HepG2 (cell line): ENCODE results near the gene SMC6. TPM values are rescaled to one million over a fixed set of nuclear protein-coding genes. Genes with fewer than 3 reads are reported as not detected.

Experiments
- FOXP1 ChIP-seq, 2 experiments: fragments of 450-650 bp in 1 of 2; IDR thresholded peaks; 2 replicates each; pipeline ENCODE4 v1.6.1; 2017 to 2018; ENCODE audit warnings: antibody characterized with exemption in 1 of 2
- IKZF1 ChIP-seq: fragments of 450-650 bp; IDR thresholded peaks from 2 replicates; pipeline ENCODE4 v1.7.1; 2016
- KDM1A ChIP-seq: IDR thresholded peaks from 2 replicates; pipeline ENCODE4 v1.6.1; 2016; ENCODE audit warnings: missing compliant biosample characterization
- KMT2A ChIP-seq: sonication (generic); formaldehyde crosslinking; IDR thresholded peaks from 2 replicates; pipeline ENCODE4 v1.4.0; 2020; ENCODE audit warnings: missing genetic modification reagents
- MAFK ChIP-seq, 2 experiments: IDR thresholded peaks in 1 of 2; conservative IDR thresholded peaks in 1 of 2; 2 replicates each; pipeline ENCODE4 v1.6.1; 2011; ENCODE audit warnings: improper control_type of control experiment in 2 of 2, low read length in 2 of 2
- MIER2 ChIP-seq: IDR thresholded peaks from 2 replicates; pipeline ENCODE4 v1.6.1; 2016; ENCODE audit warnings: missing biosample characterization, missing genetic modification reagents
- PAWR ChIP-seq: sonication (generic); formaldehyde crosslinking; IDR thresholded peaks from 2 replicates; pipeline ENCODE4 v1.4.0; 2020; ENCODE audit warnings: missing genetic modification reagents, mild to moderate bottlenecking, borderline replicate concordance
- PHF20 ChIP-seq: sonication (generic); formaldehyde crosslinking; IDR thresholded peaks from 2 replicates; pipeline ENCODE4 v1.5.0; 2020; ENCODE audit warnings: mild to moderate bottlenecking, missing genetic modification reagents
- TAF1 ChIP-seq: sonication (generic); formaldehyde crosslinking; IDR thresholded peaks from 2 replicates; pipeline ENCODE4 v1.4.0; 2020; ENCODE audit warnings: missing genetic modification reagents
- ZBTB1 ChIP-seq: sonication (generic); formaldehyde crosslinking; IDR thresholded peaks from 2 replicates; pipeline ENCODE4 v1.4.0; 2020; ENCODE audit warnings: missing genetic modification reagents, borderline replicate concordance
- ZBTB7B ChIP-seq: sonication (generic); formaldehyde crosslinking; IDR thresholded peaks from 2 replicates; pipeline ENCODE4 v1.4.0; 2020; ENCODE audit warnings: missing genetic modification reagents
- ZNF317 ChIP-seq: sonication (generic); formaldehyde crosslinking; IDR thresholded peaks from 2 replicates; pipeline ENCODE4 v1.5.0; 2020; ENCODE audit warnings: mild to moderate bottlenecking, missing genetic modification reagents
- ZNF337 ChIP-seq: sonication (generic); formaldehyde crosslinking; IDR thresholded peaks from 2 replicates; pipeline ENCODE4 v1.5.1; 2020; ENCODE audit warnings: missing genetic modification reagents, low read depth, mild to moderate bottlenecking, borderline replicate concordance
- ZNF446 ChIP-seq: sonication (generic); formaldehyde crosslinking; IDR thresholded peaks from 2 replicates; pipeline ENCODE4 v1.5.0; 2020; ENCODE audit warnings: mild to moderate bottlenecking, missing genetic modification reagents
- ZNF761 ChIP-seq: sonication (generic); formaldehyde crosslinking; conservative IDR thresholded peaks from 2 replicates; pipeline ENCODE4 v1.4.0; 2020; ENCODE audit warnings: mild to moderate bottlenecking, missing genetic modification reagents
- ZZZ3 ChIP-seq: sonication (generic); formaldehyde crosslinking; IDR thresholded peaks from 2 replicates; pipeline ENCODE4 v1.4.0; 2020; ENCODE audit warnings: missing genetic modification reagents, mild to moderate bottlenecking, borderline replicate concordance
- polyA plus RNA-seq, 8 experiments: library from polyadenylated mRNA; depleted of rRNA in 3 of 8; stranded (reverse) in 7 of 8; unstranded in 1 of 8; fragments of >200 nt; fragmentation: Illumina TruSeq in 4 of 8; extraction: Trizol in 4 of 8; gene quantifications; 2 replicates each; pipeline versions ENCODE4 v1.2.1 to v1.2.3, GENCODE V29; 2011 to 2016; ENCODE audit warnings: low read depth in 4 of 8, missing spikeins in 1 of 8, mixed read lengths in 1 of 8; ENCODE audit not compliant: insufficient read depth in 1 of 8
- total RNA-seq, 5 experiments: library from RNA; depleted of rRNA; stranded (reverse); fragments of >200 nt; fragmentation: Illumina TruSeq; extraction: Trizol; gene quantifications; 2 replicates each; pipeline ENCODE4 v1.2.3, GENCODE V29; 2016; ENCODE audit warnings: low read depth in 1 of 5
- TF ChIP-seq, protein P1 (sequence below): sonication (generic); formaldehyde crosslinking; IDR thresholded peaks from 2 replicates; pipeline ENCODE4 v1.5.0; 2020; ENCODE audit warnings: missing genetic modification reagents
- TF ChIP-seq, protein P2 (sequence below): sonication (generic); formaldehyde crosslinking; IDR thresholded peaks from 2 replicates; pipeline ENCODE4 v1.4.0; 2020; ENCODE audit warnings: low read depth, missing genetic modification reagents
- TF ChIP-seq, protein P3 (sequence below): sonication (generic); formaldehyde crosslinking; IDR thresholded peaks from 2 replicates; pipeline ENCODE4 v1.4.0; 2020; ENCODE audit warnings: missing genetic modification reagents

Gene SMC6
- total and polyA plus RNA-seq, 2 of the 13 experiments (the other 11 are each of a cell fraction or from before 2014, with no cell fraction given), result 18.9 to 55.3 TPM

DNA sequence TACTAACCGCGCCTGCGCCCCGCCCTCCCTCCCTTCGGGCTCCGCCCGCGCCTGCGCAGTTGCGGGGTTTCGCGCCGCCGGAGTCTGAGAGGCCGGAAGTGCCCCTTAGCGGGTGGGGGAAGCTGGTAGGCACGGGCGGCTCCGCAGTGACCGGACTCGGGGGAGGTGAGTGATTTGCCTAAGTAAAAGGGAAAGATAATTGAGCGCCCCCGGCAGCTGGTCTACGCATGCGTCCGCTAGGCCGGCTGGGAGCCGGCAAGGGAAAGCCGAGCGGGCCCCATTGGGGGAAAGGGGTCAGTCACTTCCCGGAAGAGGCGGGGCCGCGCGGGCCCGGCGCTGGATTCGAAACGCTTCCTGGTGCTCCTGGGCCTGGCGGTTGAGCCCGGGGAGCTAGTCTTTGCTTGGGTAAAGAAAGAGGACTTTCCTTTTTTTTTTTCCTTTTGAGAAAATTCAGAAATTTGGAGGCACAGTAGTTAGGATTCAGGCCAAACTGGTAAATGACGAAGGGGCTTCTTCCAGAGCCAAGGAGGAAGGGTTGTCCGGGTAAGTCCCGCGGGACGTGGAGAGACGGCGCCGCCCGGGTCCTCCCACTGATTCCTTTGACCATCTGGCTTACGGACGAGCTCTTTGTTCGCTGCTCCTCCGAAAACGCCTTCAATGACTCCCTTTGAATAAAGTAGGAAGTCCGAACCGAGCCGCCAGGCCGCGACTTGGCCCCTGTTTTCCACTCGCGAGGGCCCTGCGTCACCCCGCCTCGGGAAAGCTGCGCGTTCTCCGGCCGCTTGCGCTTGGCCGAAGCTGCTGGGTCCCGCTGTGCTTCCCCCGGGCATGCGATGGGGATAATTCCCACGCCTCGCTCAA is at the start of gene SMC6, which contains the start of gene GEN1 (continued):
- TF ChIP-seq ZZZ3 (CRISPR knock-in tag) (no peak), MAFK (conservative IDR thresholded peaks at IDR 0.05 in 1 of 2, IDR thresholded peaks at IDR 0.05 in 1 of 2; ENCODE audit: low read length in 2 of 2) (no peak), ZNF761 (CRISPR knock-in tag) (no peak; the same call in none of the 2 replicates), PHF20 (CRISPR knock-in tag) (peak; percentile 87; the same call in 1 of the 2 replicates), KDM1A (no peak), ZNF446 (no peak), FOXP1 (IDR thresholded peaks at IDR 0.05) (no peak), FOXP1 (CRISPR knock-in tag; IDR thresholded peaks at IDR 0.05) (no peak), PAWR (no peak), ZNF337 (CRISPR knock-in tag) (no peak), IKZF1 (no peak), ZNF317 (no peak), MIER2 (CRISPR knock-in tag) (0 out of 2 replicates have a peak, but pooled peaks have one; percentile 5), ZBTB7B (peak; percentile 9; the same call in 1 of the 2 replicates), ZBTB1 (no peak), TAF1 (CRISPR knock-in tag) (no peak; the same call in 1 of the 2 replicates), KMT2A (no peak)
- TF ChIP-seq, protein P1, sequence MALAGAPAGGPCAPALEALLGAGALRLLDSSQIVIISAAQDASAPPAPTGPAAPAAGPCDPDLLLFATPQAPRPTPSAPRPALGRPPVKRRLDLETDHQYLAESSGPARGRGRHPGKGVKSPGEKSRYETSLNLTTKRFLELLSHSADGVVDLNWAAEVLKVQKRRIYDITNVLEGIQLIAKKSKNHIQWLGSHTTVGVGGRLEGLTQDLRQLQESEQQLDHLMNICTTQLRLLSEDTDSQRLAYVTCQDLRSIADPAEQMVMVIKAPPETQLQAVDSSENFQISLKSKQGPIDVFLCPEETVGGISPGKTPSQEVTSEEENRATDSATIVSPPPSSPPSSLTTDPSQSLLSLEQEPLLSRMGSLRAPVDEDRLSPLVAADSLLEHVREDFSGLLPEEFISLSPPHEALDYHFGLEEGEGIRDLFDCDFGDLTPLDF (CRISPR knock-in tag), result peak; percentile 11; the same call in 1 of the 2 replicates
- TF ChIP-seq, protein P2, sequence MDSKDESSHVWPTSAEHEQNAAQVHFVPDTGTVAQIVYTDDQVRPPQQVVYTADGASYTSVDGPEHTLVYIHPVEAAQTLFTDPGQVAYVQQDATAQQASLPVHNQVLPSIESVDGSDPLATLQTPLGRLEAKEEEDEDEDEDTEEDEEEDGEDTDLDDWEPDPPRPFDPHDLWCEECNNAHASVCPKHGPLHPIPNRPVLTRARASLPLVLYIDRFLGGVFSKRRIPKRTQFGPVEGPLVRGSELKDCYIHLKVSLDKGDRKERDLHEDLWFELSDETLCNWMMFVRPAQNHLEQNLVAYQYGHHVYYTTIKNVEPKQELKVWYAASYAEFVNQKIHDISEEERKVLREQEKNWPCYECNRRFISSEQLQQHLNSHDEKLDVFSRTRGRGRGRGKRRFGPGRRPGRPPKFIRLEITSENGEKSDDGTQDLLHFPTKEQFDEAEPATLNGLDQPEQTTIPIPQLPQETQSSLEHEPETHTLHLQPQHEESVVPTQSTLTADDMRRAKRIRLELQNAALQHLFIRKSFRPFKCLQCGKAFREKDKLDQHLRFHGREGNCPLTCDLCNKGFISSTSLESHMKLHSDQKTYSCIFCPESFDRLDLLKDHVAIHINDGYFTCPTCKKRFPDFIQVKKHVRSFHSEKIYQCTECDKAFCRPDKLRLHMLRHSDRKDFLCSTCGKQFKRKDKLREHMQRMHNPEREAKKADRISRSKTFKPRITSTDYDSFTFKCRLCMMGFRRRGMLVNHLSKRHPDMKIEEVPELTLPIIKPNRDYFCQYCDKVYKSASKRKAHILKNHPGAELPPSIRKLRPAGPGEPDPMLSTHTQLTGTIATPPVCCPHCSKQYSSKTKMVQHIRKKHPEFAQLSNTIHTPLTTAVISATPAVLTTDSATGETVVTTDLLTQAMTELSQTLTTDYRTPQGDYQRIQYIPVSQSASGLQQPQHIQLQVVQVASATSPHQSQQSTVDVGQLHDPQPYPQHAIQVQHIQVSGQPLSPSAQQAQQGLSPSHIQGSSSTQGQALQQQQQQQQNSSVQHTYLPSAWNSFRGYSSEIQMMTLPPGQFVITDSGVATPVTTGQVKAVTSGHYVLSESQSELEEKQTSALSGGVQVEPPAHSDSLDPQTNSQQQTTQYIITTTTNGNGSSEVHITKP (CRISPR knock-in tag), result no peak
- TF ChIP-seq, protein P3, sequence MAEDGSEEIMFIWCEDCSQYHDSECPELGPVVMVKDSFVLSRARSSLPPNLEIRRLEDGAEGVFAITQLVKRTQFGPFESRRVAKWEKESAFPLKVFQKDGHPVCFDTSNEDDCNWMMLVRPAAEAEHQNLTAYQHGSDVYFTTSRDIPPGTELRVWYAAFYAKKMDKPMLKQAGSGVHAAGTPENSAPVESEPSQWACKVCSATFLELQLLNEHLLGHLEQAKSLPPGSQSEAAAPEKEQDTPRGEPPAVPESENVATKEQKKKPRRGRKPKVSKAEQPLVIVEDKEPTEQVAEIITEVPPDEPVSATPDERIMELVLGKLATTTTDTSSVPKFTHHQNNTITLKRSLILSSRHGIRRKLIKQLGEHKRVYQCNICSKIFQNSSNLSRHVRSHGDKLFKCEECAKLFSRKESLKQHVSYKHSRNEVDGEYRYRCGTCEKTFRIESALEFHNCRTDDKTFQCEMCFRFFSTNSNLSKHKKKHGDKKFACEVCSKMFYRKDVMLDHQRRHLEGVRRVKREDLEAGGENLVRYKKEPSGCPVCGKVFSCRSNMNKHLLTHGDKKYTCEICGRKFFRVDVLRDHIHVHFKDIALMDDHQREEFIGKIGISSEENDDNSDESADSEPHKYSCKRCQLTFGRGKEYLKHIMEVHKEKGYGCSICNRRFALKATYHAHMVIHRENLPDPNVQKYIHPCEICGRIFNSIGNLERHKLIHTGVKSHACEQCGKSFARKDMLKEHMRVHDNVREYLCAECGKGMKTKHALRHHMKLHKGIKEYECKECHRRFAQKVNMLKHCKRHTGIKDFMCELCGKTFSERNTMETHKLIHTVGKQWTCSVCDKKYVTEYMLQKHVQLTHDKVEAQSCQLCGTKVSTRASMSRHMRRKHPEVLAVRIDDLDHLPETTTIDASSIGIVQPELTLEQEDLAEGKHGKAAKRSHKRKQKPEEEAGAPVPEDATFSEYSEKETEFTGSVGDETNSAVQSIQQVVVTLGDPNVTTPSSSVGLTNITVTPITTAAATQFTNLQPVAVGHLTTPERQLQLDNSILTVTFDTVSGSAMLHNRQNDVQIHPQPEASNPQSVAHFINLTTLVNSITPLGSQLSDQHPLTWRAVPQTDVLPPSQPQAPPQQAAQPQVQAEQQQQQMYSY, result no peak
